ENCODE measurements around the gene RGS3.
"Not testable (repeated sequence)": the region's sequence is repeated elsewhere in the genome, so short reads cannot be mapped to it uniquely, and the experiment has no call there.

RGS3 gene

GRCh38 chr9:113488490-113488889 is 25.0 kb downstream of the RGS3 start:
- POLR2A ChIA-PET, result no interaction called here
- CTCF ChIA-PET, result interaction anchor here (1.2 to 1.7 kb wide), 2 partner anchors 14 to 20 kb away, joined by 3 to 4 read pairs; no protein-coding TSS in a partner anchor
- no peak for DNase-seq (ENCODE audit: extremely low spot score)
- no peak for TF ChIP-seq CTCF (IDR thresholded peaks at IDR 0.05; ENCODE audit: control extremely low read depth, extremely low read depth, low read depth, missing control alignments)

- POLR2A ChIA-PET; DNase-seq (ENCODE audit: extremely low spot score): not testable (repeated sequence)
Measured at GRCh38 chr9:113491147-113491546, 27.6 kb downstream of the RGS3 start.

GRCh38 chr9:113492343-113493202 is 29.0 kb downstream of the RGS3 start:
- ChIA-PET CTCF (interaction anchor here (0.8 to 4.0 kb wide), 13 partner anchors 11 to 165 kb away, joined by 3 to 15 read pairs (median 5); no protein-coding TSS in a partner anchor), POLR2A (no interaction called here)
- no peak for TF ChIP-seq CTCF (IDR thresholded peaks at IDR 0.05; ENCODE audit: control extremely low read depth, extremely low read depth, low read depth, missing control alignments)
- no peak for DNase-seq (ENCODE audit: extremely low spot score)

More at GRCh38 chr9:113491147-113491546, 27.6 kb downstream of the RGS3 start:
- CTCF ChIA-PET, result interaction anchor here (1.5 to 4.0 kb wide), 2 partner anchors 9 to 164 kb away, joined by 3 to 15 read pairs; no protein-coding TSS in a partner anchor

- DNase-seq (ENCODE audit: extremely low spot score), result no peak
- ChIA-PET POLR2A (no interaction called here), CTCF (interaction anchor here (0.9 to 4.0 kb wide), 14 partner anchors 10 to 165 kb away, joined by 3 to 15 read pairs (median 4); no protein-coding TSS in a partner anchor)
- TF ChIP-seq CTCF (IDR thresholded peaks at IDR 0.05; ENCODE audit: control extremely low read depth, extremely low read depth, low read depth, missing control alignments), result no peak
Measured at GRCh38 chr9:113493203-113493520, 29.6 kb downstream of the RGS3 start.

- ChIA-PET CTCF (interaction anchor here (0.7 to 2.6 kb wide), 12 partner anchors 11 to 160 kb away, joined by 3 to 13 read pairs (median 4); no protein-coding TSS in a partner anchor), POLR2A (no interaction called here)
- DNase-seq (ENCODE audit: extremely low spot score), result no peak
- TF ChIP-seq CTCF (IDR thresholded peaks at IDR 0.05; ENCODE audit: control extremely low read depth, extremely low read depth, low read depth, missing control alignments), result no peak
Measured at GRCh38 chr9:113495526-113495925, 32.0 kb downstream of the RGS3 start.

GRCh38 chr9:113497051-113497450 is 33.5 kb downstream of the RGS3 start:
- CTCF ChIA-PET, result interaction anchor here (1.8 kb wide), 1 partner anchor 159 kb away, joined by 6 read pairs; no protein-coding TSS in a partner anchor
- POLR2A ChIA-PET, result no interaction called here
- TF ChIP-seq CTCF (IDR thresholded peaks at IDR 0.05; ENCODE audit: control extremely low read depth, extremely low read depth, low read depth, missing control alignments), result no peak

More at GRCh38 chr9:113497051-113497450, 33.5 kb downstream of the RGS3 start:
- no peak for DNase-seq (ENCODE audit: extremely low spot score)

Measured in GM10248 (cell line).